Osteocyte (in vitro differentiated cells): ENCODE measurements around the gene DISC1. TPM values are rescaled to one million over a fixed set of nuclear protein-coding genes. Genes with fewer than 3 reads are reported as not detected.

Source experiments
- DNase-seq: peaks from one replicate; pipeline ENCODE4 v3.0.0; 2021; ENCODE audit warnings: mixed read lengths; ENCODE audit not compliant: unreplicated experiment; ENCODE audit errors: extremely low spot score
- H3K27ac Mint-ChIP-seq: one replicate; pipeline ENCODE4 v1.8.0; 2021; ENCODE audit warnings: mild to moderate bottlenecking, mixed read lengths; ENCODE audit not compliant: unreplicated experiment
- H3K27me3 Mint-ChIP-seq: one replicate; pipeline ENCODE4 v1.8.0; 2021; ENCODE audit warnings: mixed read lengths; ENCODE audit not compliant: unreplicated experiment
- H3K36me3 Mint-ChIP-seq: one replicate; pipeline ENCODE4 v1.8.0; 2021; ENCODE audit warnings: mixed read lengths; ENCODE audit not compliant: unreplicated experiment
- H3K4me1 Mint-ChIP-seq: one replicate; pipeline ENCODE4 v1.8.0; 2021; ENCODE audit warnings: mixed read lengths; ENCODE audit not compliant: unreplicated experiment
- H3K4me3 Mint-ChIP-seq: one replicate; pipeline ENCODE4 v1.8.0; 2021; ENCODE audit warnings: mild to moderate bottlenecking, moderate library complexity, mixed read lengths; ENCODE audit not compliant: unreplicated experiment
- H3K9me3 Mint-ChIP-seq: one replicate; pipeline ENCODE4 v1.8.0; 2021; ENCODE audit warnings: mixed read lengths; ENCODE audit not compliant: unreplicated experiment
- total RNA-seq: library from RNA; stranded (reverse); gene quantifications from 2 replicates; pipeline ENCODE4 v1.2.1, GENCODE V29; 2021
- TF ChIP-seq, protein P1 (sequence below): fragments of 200-600 bp; sonication (generic); IDR thresholded peaks from 2 replicates; pipeline ENCODE4 v1.5.0; 2021; ENCODE audit warnings: antibody characterized with exemption, mild to moderate bottlenecking, moderate library complexity

Gene DISC1
- total RNA-seq, 1 donor from 2014 or later = 15.6 TPM

DNA sequence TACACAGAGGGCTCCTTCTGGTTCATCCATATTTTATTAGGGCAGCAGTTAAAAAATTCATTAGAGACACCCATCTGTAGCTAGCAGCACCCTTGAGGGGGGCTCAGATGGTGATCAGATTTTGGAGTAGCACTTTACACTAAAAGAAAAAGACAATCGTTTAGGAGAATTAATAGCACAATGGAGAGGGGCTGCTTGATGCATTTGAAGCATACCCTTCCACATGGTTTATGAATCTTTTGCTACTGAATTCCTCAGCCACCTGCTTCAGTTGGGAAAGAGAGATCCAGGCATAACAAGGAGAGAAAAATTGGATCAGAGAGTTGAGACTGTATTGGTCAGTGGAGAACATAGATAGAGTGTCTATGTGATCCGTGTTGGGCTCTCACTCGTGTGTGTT is 54.4 kb downstream of the DISC1 start:
- no peaks in the 10 kb centered on the region for H3K9me3 Mint-ChIP-seq
- peaks cover 45% of the 10 kb centered on the region for H3K4me1 Mint-ChIP-seq
- H3K4me3 Mint-ChIP-seq = no peak overlapping the region
- H3K27me3 Mint-ChIP-seq = no peaks in the 10 kb centered on the region
- peaks cover 5% of the 10 kb centered on the region for H3K36me3 Mint-ChIP-seq
- no peak for DNase-seq
- no peak overlapping the region for H3K27ac Mint-ChIP-seq
- TF ChIP-seq, protein P1, sequence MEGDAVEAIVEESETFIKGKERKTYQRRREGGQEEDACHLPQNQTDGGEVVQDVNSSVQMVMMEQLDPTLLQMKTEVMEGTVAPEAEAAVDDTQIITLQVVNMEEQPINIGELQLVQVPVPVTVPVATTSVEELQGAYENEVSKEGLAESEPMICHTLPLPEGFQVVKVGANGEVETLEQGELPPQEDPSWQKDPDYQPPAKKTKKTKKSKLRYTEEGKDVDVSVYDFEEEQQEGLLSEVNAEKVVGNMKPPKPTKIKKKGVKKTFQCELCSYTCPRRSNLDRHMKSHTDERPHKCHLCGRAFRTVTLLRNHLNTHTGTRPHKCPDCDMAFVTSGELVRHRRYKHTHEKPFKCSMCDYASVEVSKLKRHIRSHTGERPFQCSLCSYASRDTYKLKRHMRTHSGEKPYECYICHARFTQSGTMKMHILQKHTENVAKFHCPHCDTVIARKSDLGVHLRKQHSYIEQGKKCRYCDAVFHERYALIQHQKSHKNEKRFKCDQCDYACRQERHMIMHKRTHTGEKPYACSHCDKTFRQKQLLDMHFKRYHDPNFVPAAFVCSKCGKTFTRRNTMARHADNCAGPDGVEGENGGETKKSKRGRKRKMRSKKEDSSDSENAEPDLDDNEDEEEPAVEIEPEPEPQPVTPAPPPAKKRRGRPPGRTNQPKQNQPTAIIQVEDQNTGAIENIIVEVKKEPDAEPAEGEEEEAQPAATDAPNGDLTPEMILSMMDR = no peak

DNA sequence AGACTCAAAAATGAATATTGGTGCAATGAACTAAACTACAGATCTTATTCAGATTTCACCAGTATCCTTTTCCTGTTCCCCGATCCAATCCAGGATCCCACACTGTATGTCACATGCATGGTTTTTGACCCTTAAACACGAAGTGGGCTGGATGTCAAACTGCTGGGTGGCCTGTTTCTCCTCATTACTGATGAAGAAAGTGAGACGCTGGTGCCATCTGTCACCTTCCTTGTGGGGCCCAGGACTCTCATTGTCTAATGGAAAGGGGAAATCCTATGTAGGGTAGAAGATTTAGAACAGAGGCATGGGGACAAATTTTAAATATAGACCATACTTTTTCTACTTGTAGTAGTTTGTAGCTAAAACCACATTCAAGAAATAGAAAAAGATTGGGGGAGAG is 56.2 kb downstream of the DISC1 start:
- Mint-ChIP-seq H3K36me3 (peaks cover 8% of the 10 kb centered on the region), H3K27ac (peak overlapping the region; percentile 11), H3K27me3 (no peaks in the 10 kb centered on the region), H3K4me1 (peaks cover 35% of the 10 kb centered on the region), H3K4me3 (no peak overlapping the region), H3K9me3 (peaks cover 5% of the 10 kb centered on the region)
- no peak for DNase-seq
- TF ChIP-seq, protein P1 = no peak

DNA sequence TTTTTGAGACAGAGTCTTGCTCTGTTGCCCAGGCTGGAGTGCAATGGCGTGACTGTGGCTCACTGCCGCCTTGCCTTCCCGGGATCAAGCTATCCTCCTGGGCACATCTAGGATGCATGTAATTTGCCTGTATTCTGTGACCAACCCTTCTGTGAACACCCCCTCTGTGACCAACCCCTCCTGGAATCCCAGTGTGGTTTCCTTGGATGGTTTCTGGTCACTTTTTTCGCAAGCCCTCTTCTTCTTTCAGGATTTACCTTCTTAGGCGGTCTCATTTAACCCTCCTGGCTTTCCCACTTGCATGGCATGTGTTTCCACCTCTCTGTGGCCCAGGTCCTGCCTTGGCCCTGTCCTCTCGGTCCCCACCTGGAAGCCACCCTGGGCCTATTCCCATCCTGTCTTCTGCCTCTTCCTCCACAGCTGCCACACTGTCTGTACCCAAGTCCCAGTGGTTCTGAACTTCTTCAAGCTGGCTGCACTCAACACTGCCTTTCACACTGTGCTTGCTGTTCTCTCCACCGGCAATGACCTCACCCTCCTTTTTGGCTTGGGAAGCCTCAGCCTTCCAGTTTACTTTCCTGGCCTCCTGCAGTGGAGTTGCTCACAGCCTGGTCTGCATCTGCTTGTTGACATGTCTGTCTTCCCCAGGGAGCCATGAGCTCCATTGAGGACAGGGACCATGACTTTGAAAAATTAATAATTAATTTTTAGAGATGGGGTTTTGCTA is 57.0 kb downstream of the DISC1 start:
- peaks cover 36% of the 10 kb centered on the region for H3K4me1 Mint-ChIP-seq
- H3K9me3 Mint-ChIP-seq = peaks cover 5% of the 10 kb centered on the region
- TF ChIP-seq, protein P1 = no peak
- no peaks in the 10 kb centered on the region for H3K27me3 Mint-ChIP-seq
- H3K27ac Mint-ChIP-seq = peak overlapping the region; percentile 78
- H3K4me3 Mint-ChIP-seq = no peak overlapping the region
- H3K36me3 Mint-ChIP-seq = peaks cover 8% of the 10 kb centered on the region
- DNase-seq = no peak

DNA sequence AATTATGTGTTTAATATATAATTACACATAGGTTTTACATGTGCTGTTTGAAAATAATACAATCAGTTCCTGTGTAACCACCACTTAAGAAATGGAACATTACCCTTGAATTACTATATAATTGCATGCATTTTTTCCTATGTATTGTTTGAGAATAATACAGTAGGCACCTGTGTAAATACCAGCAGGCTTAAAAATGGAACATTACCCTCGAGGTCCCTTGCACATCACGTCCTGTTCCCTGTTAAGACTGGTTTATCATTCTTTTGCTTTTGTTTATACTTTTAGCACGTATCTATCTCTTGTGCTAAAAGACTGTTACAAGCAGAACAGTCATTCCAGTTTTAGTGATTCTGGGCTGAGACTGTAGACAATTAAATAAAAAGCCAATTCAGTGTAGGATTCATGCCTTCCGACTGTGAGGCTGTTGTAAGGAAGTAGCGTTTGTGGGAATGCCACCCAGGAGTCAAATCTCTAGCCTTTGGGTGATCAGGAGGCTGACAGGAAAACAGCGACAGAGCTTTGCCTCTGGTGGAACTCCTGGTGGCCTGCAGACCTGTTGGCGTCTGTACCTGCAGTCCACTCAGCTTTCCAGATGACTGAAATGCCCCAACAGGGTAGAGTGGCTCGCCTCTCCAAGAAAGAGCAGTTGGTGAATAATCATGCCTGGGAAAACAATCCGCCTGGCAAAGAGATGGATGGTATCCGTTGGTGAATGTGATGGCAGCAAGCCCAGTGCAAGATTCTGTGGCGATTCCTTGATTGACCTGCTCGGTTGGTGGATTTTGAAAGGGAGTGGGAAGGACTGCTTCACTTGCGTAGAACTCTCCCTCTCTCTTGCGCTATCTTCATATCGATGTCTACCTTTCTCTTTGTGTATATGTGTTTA is 58.0 kb downstream of the DISC1 start:
- H3K27me3 Mint-ChIP-seq = no peaks in the 10 kb centered on the region
- DNase-seq = no peak
- TF ChIP-seq, protein P1 = no peak
- peak overlapping the region; percentile 82 for H3K27ac Mint-ChIP-seq
- peaks cover 5% of the 10 kb centered on the region for H3K9me3 Mint-ChIP-seq
- H3K36me3 Mint-ChIP-seq = peaks cover 8% of the 10 kb centered on the region
- H3K4me3 Mint-ChIP-seq = no peak overlapping the region
- peaks cover 40% of the 10 kb centered on the region for H3K4me1 Mint-ChIP-seq

DNA sequence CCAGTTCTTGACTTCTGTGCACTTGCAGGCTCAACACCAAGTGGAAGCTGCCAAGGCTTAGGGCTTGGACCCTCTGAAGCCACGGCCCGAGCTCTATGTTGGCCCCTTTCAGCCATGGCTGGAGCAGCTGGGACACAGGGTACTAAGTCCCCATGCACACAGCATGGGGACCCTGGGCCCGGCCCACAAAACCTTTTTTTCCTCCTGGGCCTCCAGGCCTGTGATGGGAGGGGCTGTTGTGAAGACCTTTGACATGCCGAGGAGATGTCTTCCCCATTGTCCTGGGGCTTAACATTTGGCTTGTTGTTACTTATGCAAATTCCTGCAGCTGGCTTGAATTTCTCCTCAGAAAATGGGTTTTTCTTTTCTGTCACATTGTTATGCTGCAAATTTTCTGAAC is 59.8 kb downstream of the DISC1 start:
- TF ChIP-seq, protein P1 = no peak
- Mint-ChIP-seq H3K27me3 (no peaks in the 10 kb centered on the region), H3K27ac (no peak overlapping the region), H3K36me3 (peaks cover 8% of the 10 kb centered on the region), H3K4me1 (peaks cover 56% of the 10 kb centered on the region), H3K9me3 (peaks cover 5% of the 10 kb centered on the region), H3K4me3 (no peak overlapping the region)
- DNase-seq = no peak
